Breast epithelium (tissue), 3 donors: ENCODE measurements around the gene SERPINA5.

ENCODE experiments used
- POLR2A ChIP-seq: fragments of 450-650 bp; IDR thresholded peaks from one replicate; pipeline ENCODE4 v1.6.1; 2016; ENCODE audit warnings: antibody characterized with exemption, mild to moderate bottlenecking, moderate library complexity
- TF ChIP-seq, protein P1 (sequence below), 3 donors: fragments of 450-650 bp; IDR thresholded peaks; one replicate each; pipeline ENCODE4 v1.5.1; 2016 to 2017; ENCODE audit warnings: antibody characterized with exemption in 3 of 3, mild to moderate bottlenecking in 3 of 3, moderate library complexity in 3 of 3

DNA sequence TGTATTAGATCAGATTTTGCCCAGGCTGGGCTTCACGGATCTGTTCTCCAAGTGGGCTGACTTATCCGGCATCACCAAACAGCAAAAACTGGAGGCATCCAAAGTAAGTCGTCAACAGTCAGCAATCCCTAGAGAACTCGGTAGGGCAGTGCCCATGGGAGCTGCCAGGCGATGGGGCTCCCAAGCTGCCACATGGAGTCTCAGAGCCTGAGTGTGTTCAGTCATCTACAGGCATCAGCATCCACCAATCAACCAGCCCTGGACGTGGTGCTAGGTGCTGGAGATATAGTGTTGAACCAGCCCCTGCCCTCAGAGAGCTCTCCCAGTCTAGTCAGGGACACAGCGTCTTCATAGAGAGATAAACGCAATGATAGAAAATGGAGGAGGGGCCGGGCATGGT lies 13.0 kb upstream of the SERPINA5 start:
- TF ChIP-seq, protein P1, sequence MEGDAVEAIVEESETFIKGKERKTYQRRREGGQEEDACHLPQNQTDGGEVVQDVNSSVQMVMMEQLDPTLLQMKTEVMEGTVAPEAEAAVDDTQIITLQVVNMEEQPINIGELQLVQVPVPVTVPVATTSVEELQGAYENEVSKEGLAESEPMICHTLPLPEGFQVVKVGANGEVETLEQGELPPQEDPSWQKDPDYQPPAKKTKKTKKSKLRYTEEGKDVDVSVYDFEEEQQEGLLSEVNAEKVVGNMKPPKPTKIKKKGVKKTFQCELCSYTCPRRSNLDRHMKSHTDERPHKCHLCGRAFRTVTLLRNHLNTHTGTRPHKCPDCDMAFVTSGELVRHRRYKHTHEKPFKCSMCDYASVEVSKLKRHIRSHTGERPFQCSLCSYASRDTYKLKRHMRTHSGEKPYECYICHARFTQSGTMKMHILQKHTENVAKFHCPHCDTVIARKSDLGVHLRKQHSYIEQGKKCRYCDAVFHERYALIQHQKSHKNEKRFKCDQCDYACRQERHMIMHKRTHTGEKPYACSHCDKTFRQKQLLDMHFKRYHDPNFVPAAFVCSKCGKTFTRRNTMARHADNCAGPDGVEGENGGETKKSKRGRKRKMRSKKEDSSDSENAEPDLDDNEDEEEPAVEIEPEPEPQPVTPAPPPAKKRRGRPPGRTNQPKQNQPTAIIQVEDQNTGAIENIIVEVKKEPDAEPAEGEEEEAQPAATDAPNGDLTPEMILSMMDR (IDR thresholded peaks at IDR 0.05), result no peak
- no peak for TF ChIP-seq POLR2A
